HG02943 (cell line): Measurements from ENCODE around the gene HMGCLL1.

Experiments used
- ATAC-seq: cut with Tn5 transposase; IDR thresholded peaks from one replicate; pipeline ENCODE4 v1.9.1; 2021; ENCODE audit warnings: mild to moderate bottlenecking, low read depth, moderate library complexity; ENCODE audit not compliant: unreplicated experiment

Gene HMGCLL1

DNA sequence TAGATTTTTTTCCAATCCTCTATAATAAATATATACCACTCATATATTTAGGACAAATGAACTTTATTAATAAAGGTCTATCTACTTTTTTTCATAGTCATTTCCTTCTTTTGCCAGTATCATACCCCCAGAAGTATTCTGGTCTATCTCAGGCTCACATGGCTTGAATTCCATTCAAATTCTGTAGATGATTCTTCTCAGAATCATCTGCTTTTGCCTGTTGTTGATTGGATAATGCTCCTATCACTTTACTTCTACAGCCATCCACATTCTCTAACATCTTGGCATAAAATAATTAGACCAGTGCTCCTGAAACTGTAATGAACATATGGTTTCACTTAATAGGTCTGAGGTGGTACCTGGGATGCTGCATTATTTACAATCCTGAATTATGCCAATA lies 130.5 kb downstream of the HMGCLL1 start:
- no peak for ATAC-seq

DNA sequence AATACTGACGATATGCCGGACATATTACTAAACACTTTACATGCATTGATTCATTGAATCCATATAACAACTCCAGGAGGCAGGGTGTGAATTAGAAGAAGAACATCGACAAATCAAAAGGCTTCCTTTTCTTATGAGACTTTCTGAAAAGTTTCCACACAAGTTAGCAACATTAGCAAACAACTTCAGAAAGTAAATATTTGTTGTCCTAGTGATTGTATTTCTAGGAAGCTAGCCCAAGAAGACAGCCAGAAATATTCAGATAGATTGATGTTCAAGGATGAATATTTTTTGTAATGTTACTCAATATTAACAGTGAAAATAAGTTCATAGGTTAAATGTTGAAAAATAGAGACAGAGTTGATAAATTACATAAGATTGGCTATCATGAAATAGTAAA lies 131.1 kb downstream of the HMGCLL1 start:
- no peak for ATAC-seq

DNA sequence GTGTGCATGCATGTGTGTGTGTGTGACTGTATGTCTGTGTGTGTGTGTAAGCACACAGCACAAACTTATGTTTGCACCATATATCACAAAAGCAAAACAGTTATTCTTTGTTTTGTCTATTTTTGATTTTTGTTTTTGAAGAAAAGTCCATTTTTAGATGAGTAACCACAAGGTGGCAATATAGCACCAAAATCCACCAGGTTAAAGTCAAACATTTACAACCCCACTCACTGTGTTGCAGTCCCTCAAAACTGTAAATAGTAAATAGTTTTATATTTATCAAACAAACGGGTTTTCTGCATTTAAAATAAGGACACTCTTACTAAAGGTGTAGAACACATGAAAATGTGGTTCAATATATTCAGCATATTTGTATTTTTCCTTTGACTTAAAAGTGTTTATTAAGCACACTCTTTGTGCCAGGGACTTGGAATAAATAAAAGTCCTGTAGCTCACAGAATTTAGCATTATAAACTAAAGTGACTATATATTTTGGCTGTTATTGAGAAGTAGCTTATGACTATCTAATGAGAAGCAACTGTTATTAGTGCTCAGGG lies 133.3 kb downstream of the HMGCLL1 start:
- no peak for ATAC-seq

DNA sequence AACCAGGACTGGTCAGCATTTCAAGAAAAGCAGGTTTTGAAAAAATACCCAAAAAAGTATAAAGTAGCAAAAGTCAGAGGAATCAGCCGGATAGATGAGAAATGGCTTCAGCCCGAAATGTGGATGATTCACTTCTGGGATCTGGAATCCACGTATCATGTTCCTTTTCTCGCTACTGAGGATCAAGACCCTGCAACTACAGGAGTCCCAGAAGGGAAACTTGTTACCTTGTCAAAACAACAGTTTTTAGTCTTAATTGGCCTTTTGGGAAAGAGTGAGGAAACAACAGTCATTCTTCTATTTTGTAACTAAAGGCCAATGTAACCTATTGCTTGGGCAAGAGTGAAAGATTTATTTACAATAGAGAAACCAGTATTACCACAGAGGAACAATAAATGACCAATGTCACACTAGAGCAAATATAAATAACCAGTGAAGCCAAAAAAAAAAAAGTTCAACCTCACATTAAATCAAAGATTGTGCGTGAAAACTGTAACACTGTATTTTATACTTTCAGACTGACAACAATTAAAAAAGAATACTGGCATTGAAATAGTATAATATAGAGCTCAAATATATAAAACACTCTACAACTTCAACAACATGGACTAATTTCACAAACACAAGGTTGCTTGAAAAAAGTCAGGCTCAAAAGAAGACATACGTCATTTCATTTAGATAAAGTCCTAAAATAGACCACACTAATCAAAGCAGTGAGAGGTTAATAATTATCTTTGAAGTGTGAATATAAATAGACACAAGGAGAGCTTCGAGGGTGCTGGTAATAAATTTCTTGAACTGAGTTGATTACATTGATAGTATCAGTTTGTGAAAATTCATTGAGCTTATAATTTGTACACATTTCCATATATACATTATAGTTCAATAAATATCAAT lies 135.5 kb downstream of the HMGCLL1 start:
- ATAC-seq, result no peak

DNA sequence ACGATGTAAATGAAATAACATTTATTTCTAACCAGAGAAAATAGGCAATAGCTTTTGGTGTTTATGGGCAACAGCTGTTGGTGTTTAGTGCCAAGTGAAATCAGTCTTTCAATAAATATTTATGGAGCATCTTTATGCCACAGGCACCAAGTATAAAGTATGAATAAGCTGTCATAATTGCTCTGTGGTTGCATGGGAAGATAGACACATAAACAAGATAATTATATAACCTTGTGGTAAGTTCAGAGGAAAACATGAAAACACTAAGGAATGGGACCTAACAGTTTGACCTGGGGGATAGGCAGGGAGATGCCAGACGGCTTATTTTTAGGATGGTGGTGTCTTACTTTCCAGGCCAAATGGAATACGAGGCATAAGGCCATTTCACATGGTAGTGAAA lies 140.8 kb downstream of the HMGCLL1 start:
- ATAC-seq, result no peak

DNA sequence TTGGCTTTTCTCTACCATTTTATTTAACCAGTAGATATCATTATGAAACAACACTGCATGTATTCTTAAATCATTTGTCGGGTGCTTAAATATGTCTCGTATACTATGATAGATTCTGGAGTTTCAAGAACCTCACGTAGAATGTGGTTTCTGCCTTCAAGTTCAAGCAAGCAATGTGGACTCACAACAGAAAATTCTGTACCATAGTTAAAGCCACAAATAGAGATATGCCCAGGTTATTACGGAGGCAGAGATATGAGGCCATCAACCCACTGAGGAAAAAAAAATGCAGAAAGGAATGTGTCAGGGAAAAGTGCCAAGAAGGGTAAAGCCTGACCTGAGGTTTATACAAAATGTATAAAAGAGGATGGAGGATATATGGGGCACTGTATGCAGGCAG lies 141.9 kb downstream of the HMGCLL1 start:
- ATAC-seq, result no peak

DNA sequence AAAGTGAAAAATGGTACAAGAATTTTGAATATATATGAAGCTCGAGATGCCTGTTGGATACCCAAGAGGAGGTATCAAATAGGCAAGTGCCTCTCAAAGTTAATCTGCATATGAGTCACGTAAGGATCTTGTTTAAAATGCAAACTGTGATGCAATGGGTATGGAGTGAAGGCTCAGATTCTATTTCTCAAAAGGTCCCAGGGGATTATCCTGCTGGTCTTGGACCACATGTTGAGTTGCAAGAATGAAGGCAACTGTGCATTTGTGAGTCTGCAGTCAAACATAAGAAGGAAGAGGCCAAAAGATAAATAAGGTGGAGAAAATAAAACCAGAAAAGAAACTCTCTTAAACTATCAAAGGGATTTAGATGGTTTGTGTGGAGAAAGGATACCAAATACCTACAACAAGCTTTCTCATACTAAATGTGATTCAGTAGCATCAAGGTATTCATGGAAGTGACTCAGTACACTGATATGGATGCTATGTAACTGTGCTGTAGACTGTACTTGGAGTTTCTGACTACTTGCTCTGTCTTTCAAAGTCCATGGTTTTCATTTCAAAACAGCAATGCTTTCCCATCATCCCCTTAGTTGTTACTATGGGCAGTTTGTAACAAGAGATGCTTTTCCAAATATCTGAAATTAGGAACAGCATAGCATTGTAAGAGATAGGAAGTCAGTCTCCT lies 145.4 kb downstream of the HMGCLL1 start:
- no peak for ATAC-seq

DNA sequence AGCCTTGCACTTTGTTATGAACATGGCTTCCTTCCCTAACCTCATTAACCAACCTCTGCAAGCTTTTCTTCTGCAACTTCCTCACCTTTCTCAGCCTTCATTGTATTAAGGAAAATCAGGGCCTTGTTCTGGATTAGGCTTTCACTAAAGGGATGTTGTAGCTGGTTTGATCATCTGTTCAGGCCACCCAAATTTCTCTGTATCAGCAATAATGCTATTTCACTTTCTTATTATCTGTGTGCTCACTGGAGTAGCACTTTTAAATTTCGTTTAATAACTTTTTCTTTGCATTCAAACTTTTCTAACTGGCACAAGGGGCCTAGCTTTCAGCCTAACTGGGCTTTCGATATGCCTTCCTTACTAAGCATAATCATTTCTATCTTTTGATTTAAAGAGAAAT lies 155.1 kb downstream of the HMGCLL1 start:
- ATAC-seq, result no peak

DNA sequence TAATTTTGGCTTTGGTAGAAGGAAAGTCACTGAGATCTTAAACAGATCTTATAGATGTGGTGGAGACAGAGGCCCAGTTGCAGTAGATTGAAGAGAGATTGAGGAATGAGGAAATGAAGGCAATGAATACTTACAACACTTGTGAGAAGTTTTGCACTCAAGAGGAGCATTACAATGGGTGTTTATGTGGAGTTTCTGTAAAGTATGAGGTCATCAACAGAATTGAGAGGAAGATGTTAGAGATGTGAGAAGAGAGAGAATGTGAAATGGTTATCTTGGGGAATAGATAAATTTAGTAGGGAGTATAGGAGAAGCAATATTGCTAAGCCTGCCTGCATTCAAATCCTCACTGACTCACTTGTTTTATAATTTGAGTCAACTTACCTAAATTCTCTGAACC lies 168.3 kb downstream of the HMGCLL1 start:
- no peak for ATAC-seq

DNA sequence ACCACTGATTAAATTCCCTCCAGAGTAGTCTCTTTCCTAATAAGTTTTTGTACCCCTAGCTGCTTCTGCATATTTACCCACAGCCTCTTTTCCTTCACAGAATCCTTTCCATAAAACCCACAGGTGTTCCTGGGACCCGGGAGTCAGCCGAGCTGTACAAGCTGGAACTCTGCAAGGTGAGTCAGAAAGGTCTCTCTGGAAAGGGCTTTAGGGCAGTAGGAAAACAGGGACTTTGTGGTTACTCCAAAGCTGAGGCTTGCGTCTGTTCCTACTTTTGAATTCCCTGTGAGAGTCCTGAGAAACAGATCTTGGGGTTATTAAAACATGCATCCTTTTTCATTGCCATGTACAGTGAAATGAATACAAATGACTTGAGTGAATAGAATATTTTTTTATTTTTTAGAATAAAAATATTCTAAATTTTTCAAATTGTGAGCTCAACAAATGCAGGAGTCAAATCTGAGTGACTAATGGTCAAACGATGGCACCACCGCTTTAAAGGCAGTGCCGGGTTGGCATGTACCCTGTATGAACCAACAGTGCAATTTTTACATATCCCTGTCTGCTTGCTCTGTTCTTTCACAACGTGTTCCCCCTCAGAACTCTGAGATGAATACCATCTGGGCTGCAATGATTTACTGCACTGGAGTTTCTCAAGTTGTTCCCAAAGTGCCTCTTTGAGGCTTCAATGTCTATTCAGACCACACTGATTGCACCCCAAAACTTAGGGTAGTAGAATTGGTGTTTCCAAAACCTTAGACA lies 173.3 kb downstream of the HMGCLL1 start:
- no peak for ATAC-seq

DNA sequence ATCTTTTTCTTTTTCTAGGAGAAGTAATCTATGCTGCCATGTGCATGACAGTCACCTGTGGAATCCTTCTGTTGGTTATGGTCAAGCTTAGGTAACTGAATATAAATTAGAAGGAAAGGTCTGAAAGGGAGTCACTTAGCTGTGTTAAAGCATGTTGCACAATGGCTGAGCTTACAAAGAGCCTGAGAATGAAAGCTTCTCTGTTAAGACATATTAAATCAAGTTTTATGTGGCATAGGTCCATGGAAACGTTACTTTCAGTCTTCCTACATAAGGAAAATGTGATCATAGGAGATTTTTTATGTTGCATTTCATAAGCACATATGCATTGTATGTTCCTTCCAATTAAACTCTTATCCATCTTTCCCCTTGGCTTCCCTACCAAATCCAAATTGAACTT lies 179.6 kb downstream of the HMGCLL1 start:
- ATAC-seq, result no peak

DNA sequence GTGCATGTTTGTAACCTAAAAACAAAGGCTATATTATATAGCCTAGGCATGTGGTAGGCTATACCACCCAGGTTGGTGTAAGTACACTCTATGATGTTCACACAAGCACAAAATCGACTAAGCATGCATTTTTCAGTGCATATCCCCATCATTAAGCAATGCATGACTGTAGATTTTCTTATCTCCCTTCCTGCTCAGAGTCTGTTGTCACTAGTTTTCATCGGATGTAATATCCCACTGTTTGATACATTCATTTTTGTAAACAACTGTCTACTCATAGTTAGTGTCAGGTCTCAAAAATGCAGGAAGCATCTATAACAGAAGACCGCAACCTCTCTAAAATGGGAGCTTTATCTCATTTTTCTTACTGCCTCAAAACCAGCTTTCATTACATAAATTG lies 181.0 kb downstream of the HMGCLL1 start:
- ATAC-seq, result no peak

DNA sequence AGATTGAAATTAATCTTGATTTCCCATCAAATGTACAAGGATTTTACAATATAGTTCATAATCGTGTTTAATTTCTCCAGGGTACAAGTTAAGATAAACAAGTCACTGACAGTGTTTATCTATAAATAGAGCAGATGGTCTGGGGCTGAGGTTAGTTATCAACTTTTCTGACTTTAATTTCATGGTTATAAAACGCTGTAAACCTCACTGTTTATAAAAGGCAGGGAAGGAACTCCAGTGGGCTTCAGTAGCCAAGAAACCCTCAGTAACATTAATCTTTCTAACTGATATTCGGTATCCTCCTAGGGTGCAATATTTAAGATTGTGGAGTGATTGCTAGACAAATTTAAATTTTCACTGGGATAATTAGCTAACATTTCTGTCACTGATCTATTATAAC lies 183.1 kb downstream of the HMGCLL1 start:
- ATAC-seq, result no peak

DNA sequence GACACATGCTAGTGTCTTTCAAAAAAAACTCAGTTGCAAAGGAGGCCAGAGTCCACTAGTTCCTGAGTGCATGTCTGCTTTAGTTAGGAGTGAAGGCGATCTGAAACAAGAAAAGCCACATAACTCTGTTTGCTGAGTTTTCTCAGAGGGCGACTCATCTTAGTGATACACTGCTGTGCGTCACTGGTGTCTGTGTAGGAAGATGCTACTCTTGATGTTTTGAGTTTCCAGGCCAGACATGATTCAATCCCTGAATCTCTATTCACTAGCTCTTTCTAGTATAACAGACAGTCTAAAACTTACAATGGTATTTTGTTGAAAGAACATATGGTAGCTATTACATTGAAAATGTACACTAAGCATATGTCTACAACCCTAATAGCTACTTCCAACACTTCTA lies 190.8 kb downstream of the HMGCLL1 start:
- ATAC-seq, result no peak
